HL-60 (cell line): ENCODE results near the gene PGAP1.

Experiments
- DNase-seq, 2 experiments: peaks; one replicate each; pipeline ENCODE4 v3.0.0-alpha.2; 2010 to 2020; ENCODE audit warnings: low read depth in 1 of 2, low spot score in 1 of 2
- H3K27ac ChIP-seq: fragments of 250-450 bp; sonication (Bioruptor Pico); replicated peaks from 2 replicates; pipeline ENCODE4 v1.5.1; 2020; ENCODE audit warnings: mild to moderate bottlenecking, moderate library complexity
- H3K27me3 ChIP-seq: fragments of 250-450 bp; sonication (Bioruptor Pico); 2 replicates; pipeline ENCODE4 v1.5.1; 2021; ENCODE audit warnings: mild to moderate bottlenecking, moderate library complexity; ENCODE audit not compliant: insufficient read depth, poor library complexity, severe bottlenecking
- H3K4me3 ChIP-seq: replicated peaks from 2 replicates; pipeline ENCODE4 v1.5.1; 2011; ENCODE audit warnings: mild to moderate bottlenecking, control low read depth, low read length; ENCODE audit not compliant: insufficient read depth
- GABPA ChIP-seq: IDR thresholded peaks from 2 replicates; pipeline ENCODE4 v1.6.1; 2012; ENCODE audit warnings: low read depth
- POLR2AphosphoS5 ChIP-seq: IDR thresholded peaks from 2 replicates; pipeline ENCODE4 v1.6.1; 2012; ENCODE audit warnings: low read depth
- REST ChIP-seq: IDR thresholded peaks from 2 replicates; pipeline ENCODE4 v1.6.1; 2012; ENCODE audit warnings: low read depth; ENCODE audit not compliant: insufficient replicate concordance
- SPI1 ChIP-seq: IDR thresholded peaks from 2 replicates; pipeline ENCODE4 v1.6.1; 2012; ENCODE audit warnings: low read depth, mild to moderate bottlenecking, borderline replicate concordance
- TF ChIP-seq, protein P1 (sequence below): IDR thresholded peaks from one replicate; pipeline ENCODE4 v1.5.1; 2011; ENCODE audit warnings: low read length, control low read depth, inconsistent platforms; ENCODE audit not compliant: insufficient read depth

PGAP1 gene

GRCh38 chr2:196952936-196953335, 26.4 kb upstream of the PGAP1 start:
- no peak for DNase-seq
- TF ChIP-seq REST = no peak
- no peak for TF ChIP-seq GABPA
- TF ChIP-seq, protein P1, sequence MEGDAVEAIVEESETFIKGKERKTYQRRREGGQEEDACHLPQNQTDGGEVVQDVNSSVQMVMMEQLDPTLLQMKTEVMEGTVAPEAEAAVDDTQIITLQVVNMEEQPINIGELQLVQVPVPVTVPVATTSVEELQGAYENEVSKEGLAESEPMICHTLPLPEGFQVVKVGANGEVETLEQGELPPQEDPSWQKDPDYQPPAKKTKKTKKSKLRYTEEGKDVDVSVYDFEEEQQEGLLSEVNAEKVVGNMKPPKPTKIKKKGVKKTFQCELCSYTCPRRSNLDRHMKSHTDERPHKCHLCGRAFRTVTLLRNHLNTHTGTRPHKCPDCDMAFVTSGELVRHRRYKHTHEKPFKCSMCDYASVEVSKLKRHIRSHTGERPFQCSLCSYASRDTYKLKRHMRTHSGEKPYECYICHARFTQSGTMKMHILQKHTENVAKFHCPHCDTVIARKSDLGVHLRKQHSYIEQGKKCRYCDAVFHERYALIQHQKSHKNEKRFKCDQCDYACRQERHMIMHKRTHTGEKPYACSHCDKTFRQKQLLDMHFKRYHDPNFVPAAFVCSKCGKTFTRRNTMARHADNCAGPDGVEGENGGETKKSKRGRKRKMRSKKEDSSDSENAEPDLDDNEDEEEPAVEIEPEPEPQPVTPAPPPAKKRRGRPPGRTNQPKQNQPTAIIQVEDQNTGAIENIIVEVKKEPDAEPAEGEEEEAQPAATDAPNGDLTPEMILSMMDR = no peak
- TF ChIP-seq SPI1 = no peak
- TF ChIP-seq POLR2AphosphoS5 = no peak
- no peak overlapping the region for H3K4me3 ChIP-seq
- H3K27ac ChIP-seq = no peak overlapping the region
- H3K27me3 ChIP-seq = no peaks in the 10 kb centered on the region

GRCh38 chr2:196951973-196952372, 25.5 kb upstream of the PGAP1 start:
- Histone ChIP-seq H3K4me3 (no peak overlapping the region), H3K27ac (no peak overlapping the region), H3K27me3 (no peaks in the 10 kb centered on the region)
- DNase-seq = no peak
- TF ChIP-seq REST = no peak
- TF ChIP-seq SPI1 = no peak
- TF ChIP-seq GABPA = no peak

DNA sequence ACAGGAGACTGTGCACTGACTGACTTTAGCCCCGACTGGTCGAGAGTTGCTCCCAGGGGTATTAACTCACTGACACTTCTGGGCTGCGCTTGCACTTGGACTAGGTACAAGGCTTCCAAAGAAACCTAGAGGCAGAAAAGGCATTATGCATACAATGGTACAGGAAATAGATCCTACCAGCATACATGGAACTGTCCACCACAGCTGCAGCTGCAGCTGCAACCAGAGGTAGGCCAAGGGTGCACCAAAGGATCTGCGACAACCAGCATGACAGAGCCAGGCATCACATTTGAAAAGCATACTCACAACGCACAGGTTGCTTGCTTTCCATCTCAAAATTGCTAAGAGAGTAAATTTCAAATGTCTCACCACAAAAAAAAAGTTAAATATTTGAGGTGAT, 22.6 kb upstream of the PGAP1 start:
- Histone ChIP-seq H3K27ac (no peak overlapping the region), H3K27me3 (no peaks in the 10 kb centered on the region), H3K4me3 (no peak overlapping the region)
- no peak for DNase-seq
- no peak for TF ChIP-seq GABPA
- TF ChIP-seq REST = no peak
- TF ChIP-seq SPI1 = no peak
- TF ChIP-seq, protein P1 = no peak
- no peak for TF ChIP-seq POLR2AphosphoS5

GRCh38 chr2:196944570-196944969, 18.1 kb upstream of the PGAP1 start:
- Histone ChIP-seq H3K27me3 (no peaks in the 10 kb centered on the region), H3K4me3 (no peak overlapping the region), H3K27ac (no peak overlapping the region)
- no peak for DNase-seq
- TF ChIP-seq POLR2AphosphoS5 (no peak), REST (no peak)
- TF ChIP-seq, protein P1 = no peak
